ENCODE measurements around the gene USP40.

DNA sequence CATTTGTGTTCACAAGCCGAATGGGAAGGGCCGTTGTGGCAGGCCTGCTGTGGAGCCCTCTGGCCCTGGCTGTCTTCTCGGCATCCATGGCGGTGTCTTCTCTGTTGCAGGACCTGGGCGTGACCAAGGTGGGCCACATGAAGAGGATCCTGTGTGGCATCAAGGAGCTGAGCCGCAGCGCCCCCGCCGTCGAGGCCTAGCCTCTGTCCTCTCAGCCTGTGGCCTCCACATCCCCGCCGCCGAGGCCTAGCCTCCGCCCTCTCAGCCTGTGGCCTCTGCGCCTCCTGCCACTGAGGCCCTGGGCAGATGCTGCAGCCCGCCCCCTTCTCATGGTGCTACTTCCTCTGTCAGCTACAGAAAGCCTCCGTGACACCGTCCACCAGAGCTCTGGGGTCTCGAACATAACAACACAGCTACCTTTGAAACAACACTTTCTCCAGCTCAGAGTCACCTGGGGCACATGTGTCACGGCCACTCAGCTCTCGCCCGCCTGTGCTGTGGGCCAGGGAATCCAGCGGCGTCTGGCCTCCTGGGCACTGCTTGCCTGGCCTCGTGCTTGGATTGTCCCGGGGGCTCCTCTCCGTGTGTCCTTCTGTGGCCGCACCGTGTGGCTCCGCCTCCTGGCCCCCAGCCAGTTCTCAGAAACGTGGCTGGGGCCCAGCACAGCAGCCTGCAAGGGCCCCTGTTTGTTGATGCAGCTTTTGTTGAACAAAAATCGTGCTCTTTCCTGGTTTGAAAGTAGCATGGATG is 97.1 kb downstream of the USP40 start:
- TF ChIP-seq, protein P1, sequence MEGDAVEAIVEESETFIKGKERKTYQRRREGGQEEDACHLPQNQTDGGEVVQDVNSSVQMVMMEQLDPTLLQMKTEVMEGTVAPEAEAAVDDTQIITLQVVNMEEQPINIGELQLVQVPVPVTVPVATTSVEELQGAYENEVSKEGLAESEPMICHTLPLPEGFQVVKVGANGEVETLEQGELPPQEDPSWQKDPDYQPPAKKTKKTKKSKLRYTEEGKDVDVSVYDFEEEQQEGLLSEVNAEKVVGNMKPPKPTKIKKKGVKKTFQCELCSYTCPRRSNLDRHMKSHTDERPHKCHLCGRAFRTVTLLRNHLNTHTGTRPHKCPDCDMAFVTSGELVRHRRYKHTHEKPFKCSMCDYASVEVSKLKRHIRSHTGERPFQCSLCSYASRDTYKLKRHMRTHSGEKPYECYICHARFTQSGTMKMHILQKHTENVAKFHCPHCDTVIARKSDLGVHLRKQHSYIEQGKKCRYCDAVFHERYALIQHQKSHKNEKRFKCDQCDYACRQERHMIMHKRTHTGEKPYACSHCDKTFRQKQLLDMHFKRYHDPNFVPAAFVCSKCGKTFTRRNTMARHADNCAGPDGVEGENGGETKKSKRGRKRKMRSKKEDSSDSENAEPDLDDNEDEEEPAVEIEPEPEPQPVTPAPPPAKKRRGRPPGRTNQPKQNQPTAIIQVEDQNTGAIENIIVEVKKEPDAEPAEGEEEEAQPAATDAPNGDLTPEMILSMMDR (IDR thresholded peaks at IDR 0.05), result no peak
- TF ChIP-seq POLR2A (IDR thresholded peaks at IDR 0.05) (no peak), EP300 (IDR thresholded peaks at IDR 0.05; ENCODE audit: low read depth) (no peak)
